ENCODE data around the gene PRKCH. TPM values are rescaled to one million over a fixed set of nuclear protein-coding genes. Genes with fewer than 3 reads are reported as not detected.

The PRKCH gene
- total and polyA plus RNA-seq, 10 of the 15 experiments (the other 5 are each of a cell fraction or from before 2014, with no cell fraction given), result 10.7 to 140 (median 33.2) TPM

GRCh38 chr14:61553730-61554641 lies 232.6 kb downstream of the PRKCH start (continued):
- no peak for TF ChIP-seq SPI1 (IDR thresholded peaks at IDR 0.05; ENCODE audit: borderline replicate concordance, insufficient read depth, low read depth, low read length)
- TF ChIP-seq JUNB (IDR thresholded peaks at IDR 0.05), result no peak
- TF ChIP-seq MYB (IDR thresholded peaks at IDR 0.05; ENCODE audit: borderline replicate concordance, low read depth, low read length), result no peak
- no peak for TF ChIP-seq ZNF207 (IDR thresholded peaks at IDR 0.05; ENCODE audit: borderline replicate concordance)
- no peak for TF ChIP-seq PKNOX1 (IDR thresholded peaks at IDR 0.05)
- TF ChIP-seq BCL3 (IDR thresholded peaks at IDR 0.05; ENCODE audit: borderline replicate concordance, insufficient read depth, low read depth, low read length, poor library complexity, severe bottlenecking), result no peak

GRCh38 chr14:61555056-61555838 lies 233.9 kb downstream of the PRKCH start:
- no peak for DNase-seq (ENCODE audit: low read depth, low spot score)
- no peak overlapping the region for H3K4me3 ChIP-seq
- ATAC-seq, result no peak
- no peak overlapping the region for H3K27ac ChIP-seq (ENCODE audit: control insufficient read depth, insufficient read depth)
- peaks cover 0 to 5% of the 10 kb centered on the region in 2 experiments; a peak in 2 of 4 replicates for H3K36me3 ChIP-seq (ENCODE audit: control insufficient read depth in 2 of 2, insufficient read depth in 2 of 2, low read length in 1 of 2)
- BruUV-seq (replicated peaks), result no TSS peak
- no peak for FAIRE-seq
- 76% methylated on average over 6 of the region's 6 CpGs for WGBS (ENCODE audit: insufficient coverage, insufficient replicate concordance, low lambda C conversion rate, missing lambda C conversion rate)
- no peaks in the 10 kb centered on the region for H3K79me2 ChIP-seq (ENCODE audit: control insufficient read depth, insufficient read depth, low read length)
- ChIA-PET RAD21 (ENCODE audit: unreplicated experiment) (interaction anchor here (1.7 kb wide), 1 partner anchor 13 kb away, joined by 6 read pairs; no protein-coding TSS in a partner anchor), SMC1A (ENCODE audit: uncharacterized antibody, unreplicated experiment) (no interaction called here), CTCF (no interaction called here), POLR2A (no interaction called here)
- in situ Hi-C loops (cut with MboI), result no loop called here
- H3K9me3 ChIP-seq (replicated peaks; ENCODE audit: control insufficient read depth, insufficient read depth, low read length), result no peaks in the 10 kb centered on the region
- H4K20me1 ChIP-seq (ENCODE audit: control insufficient read depth, insufficient read depth), result no peaks in the 10 kb centered on the region
- no peak overlapping the region for H2AFZ ChIP-seq (ENCODE audit: control insufficient read depth, low read depth, low read length)
- peaks cover 15% of the 10 kb centered on the region for H3K4me1 ChIP-seq (ENCODE audit: control insufficient read depth, insufficient read depth, low read length)
- intact Hi-C loops (cut with micrococcal nuclease; ENCODE audit: unreplicated experiment), result no loop called here
- H3K4me2 ChIP-seq (ENCODE audit: control insufficient read depth, insufficient read depth), result no peak overlapping the region
- H3K27me3 ChIP-seq (replicated peaks in 1 of 2; ENCODE audit: control insufficient read depth in 2 of 2, insufficient read depth in 2 of 2, low read length in 1 of 2), result no peaks in the 10 kb centered on the region
- H3K9ac ChIP-seq (ENCODE audit: control insufficient read depth, insufficient read depth, low read length), result no peak overlapping the region
- no peak for TF ChIP-seq MTA3 (IDR thresholded peaks at IDR 0.05; ENCODE audit: borderline replicate concordance, low read length)
- no peak for TF ChIP-seq MXI1 (IDR thresholded peaks at IDR 0.05; ENCODE audit: low read depth, low read length)
- no peak for TF ChIP-seq ZBTB33 (IDR thresholded peaks at IDR 0.05)
- TF ChIP-seq WRNIP1 (IDR thresholded peaks at IDR 0.05; ENCODE audit: borderline replicate concordance, low read depth, low read length), result no peak
- TF ChIP-seq SUPT20H (IDR thresholded peaks at IDR 0.05; ENCODE audit: borderline replicate concordance, control insufficient read depth, low read depth, low read length), result no peak
- no peak for TF ChIP-seq USF2 (IDR thresholded peaks at IDR 0.05; ENCODE audit: borderline replicate concordance, low read depth, low read length)
- no peak for TF ChIP-seq SMAD1 (IDR thresholded peaks at IDR 0.05; ENCODE audit: low read depth, partially characterized antibody)
- TF ChIP-seq MYB (IDR thresholded peaks at IDR 0.05; ENCODE audit: borderline replicate concordance, low read depth, low read length), result no peak
- no peak for TF ChIP-seq RUNX3 (IDR thresholded peaks at IDR 0.05; ENCODE audit: low read length)

Data from GM12878 (cell line).